HAP-1 (cell line): Measurements from ENCODE around the gene GNB1L.

ENCODE experiments used
- DNase-seq, 2 experiments: peaks; one replicate each; pipeline ENCODE4 v3.0.0-alpha.2; 2016 to 2020; ENCODE audit warnings: low spot score in 2 of 2
- H3K27me3 ChIP-seq: fragments of 250-450 bp; sonication (Bioruptor Pico); 2 replicates; pipeline ENCODE4 v1.5.1; 2020; ENCODE audit warnings: low read depth, mild to moderate bottlenecking, moderate library complexity
- H3K36me3 ChIP-seq: fragments of 250-450 bp; sonication (Bioruptor Pico); replicated peaks from 2 replicates; pipeline ENCODE4 v1.5.1; 2020; ENCODE audit warnings: mild to moderate bottlenecking
- H3K4me1 ChIP-seq: fragments of 250-450 bp; sonication (Bioruptor Pico); 2 replicates; pipeline ENCODE4 v1.5.1; 2020; ENCODE audit warnings: mild to moderate bottlenecking
- H3K4me3 ChIP-seq: fragments of 250-450 bp; sonication (Bioruptor Pico); 2 replicates; pipeline ENCODE4 v1.5.1; 2020; ENCODE audit warnings: mild to moderate bottlenecking, moderate library complexity
- H3K9me3 ChIP-seq: fragments of 250-450 bp; sonication (Bioruptor Pico); 2 replicates; pipeline ENCODE4 v1.5.1; 2020; ENCODE audit warnings: mild to moderate bottlenecking, moderate library complexity
- in situ Hi-C: fragments of 300-500 bp; cut with MboI; formaldehyde crosslinking; loops from 3 replicates; pipeline ENCODE4 v1.14.3; 2020; ENCODE audit warnings: low sequenced_read_pairs, inconsistent platforms, mixed read lengths

Gene GNB1L

GRCh38 chr22:19868773-19869471, 14.2 kb upstream of the GNB1L start:
- Histone ChIP-seq H3K27me3 (no peaks in the 10 kb centered on the region), H3K9me3 (no peaks in the 10 kb centered on the region), H3K4me3 (no peak overlapping the region), H3K36me3 (no peaks in the 10 kb centered on the region), H3K4me1 (no peaks in the 10 kb centered on the region; the same call in 1 of the 2 replicates)
- in situ Hi-C loops, result loop anchor here (25.0 kb wide), 1 partner anchor 432 kb away; the partner anchor contains the start of genes C22orf39, HIRA and MRPL40
- DNase-seq, result peak in 1 of 2 experiments; percentile 37

GRCh38 chr22:19868333-19868732, 13.7 kb upstream of the GNB1L start:
- Histone ChIP-seq H3K36me3 (no peaks in the 10 kb centered on the region), H3K4me1 (no peaks in the 10 kb centered on the region; the same call in 1 of the 2 replicates), H3K9me3 (no peaks in the 10 kb centered on the region), H3K4me3 (no peak overlapping the region), H3K27me3 (no peaks in the 10 kb centered on the region)
- no peak for DNase-seq
- in situ Hi-C loops, result loop anchor here (25.0 kb wide), 1 partner anchor 431 kb away; the partner anchor contains the start of genes C22orf39, HIRA and MRPL40

GRCh38 chr22:19867617-19868016, 12.9 kb upstream of the GNB1L start:
- in situ Hi-C loops, result loop anchor here (25.0 kb wide), 1 partner anchor 430 kb away; the partner anchor contains the start of genes C22orf39, HIRA and MRPL40
- H3K9me3 ChIP-seq, result no peaks in the 10 kb centered on the region
- DNase-seq, result no peak
- H3K27me3 ChIP-seq, result no peaks in the 10 kb centered on the region
- no peaks in the 10 kb centered on the region for H3K36me3 ChIP-seq
- H3K4me3 ChIP-seq, result no peak overlapping the region
- no peaks in the 10 kb centered on the region; the same call in 1 of the 2 replicates for H3K4me1 ChIP-seq

GRCh38 chr22:19866665-19867009, 12.0 kb upstream of the GNB1L start:
- Histone ChIP-seq H3K4me1 (no peaks in the 10 kb centered on the region; the same call in 1 of the 2 replicates), H3K27me3 (no peaks in the 10 kb centered on the region), H3K36me3 (no peaks in the 10 kb centered on the region), H3K9me3 (no peaks in the 10 kb centered on the region), H3K4me3 (no peak overlapping the region)
- no peak for DNase-seq
- in situ Hi-C loops, result loop anchor here (25.0 kb wide), 1 partner anchor 429 kb away; the partner anchor contains the start of genes C22orf39, HIRA and MRPL40

- Histone ChIP-seq H3K36me3 (no peaks in the 10 kb centered on the region), H3K4me3 (no peak overlapping the region), H3K9me3 (no peaks in the 10 kb centered on the region), H3K27me3 (no peaks in the 10 kb centered on the region), H3K4me1 (no peaks in the 10 kb centered on the region; the same call in 1 of the 2 replicates)
- DNase-seq, result no peak
- in situ Hi-C loops, result loop anchor here (25.0 kb wide), 1 partner anchor 428 kb away; the partner anchor contains the start of genes C22orf39, HIRA and MRPL40
Observed at GRCh38 chr22:19865141-19865829, 10.6 kb upstream of the GNB1L start.

- DNase-seq, result no peak
- in situ Hi-C loops, result loop anchor here (25.0 kb wide), 1 partner anchor 427 kb away; the partner anchor contains the start of genes C22orf39, HIRA and MRPL40
- no peak overlapping the region for H3K4me3 ChIP-seq
- H3K36me3 ChIP-seq, result no peaks in the 10 kb centered on the region
- no peaks in the 10 kb centered on the region; the same call in 1 of the 2 replicates for H3K4me1 ChIP-seq
- no peaks in the 10 kb centered on the region for H3K27me3 ChIP-seq
- no peaks in the 10 kb centered on the region for H3K9me3 ChIP-seq
Observed at GRCh38 chr22:19864538-19865106, 9.9 kb upstream of the GNB1L start.

GRCh38 chr22:19863571-19863970, 8.9 kb upstream of the GNB1L start:
- Histone ChIP-seq H3K27me3 (no peaks in the 10 kb centered on the region), H3K4me1 (no peaks in the 10 kb centered on the region), H3K4me3 (no peak overlapping the region), H3K36me3 (no peaks in the 10 kb centered on the region), H3K9me3 (no peaks in the 10 kb centered on the region)
- in situ Hi-C loops, result loop anchor here (25.0 kb wide), 1 partner anchor 426 kb away; the partner anchor contains the start of genes C22orf39, HIRA and MRPL40
- no peak for DNase-seq

- in situ Hi-C loops, result loop anchor here (25.0 kb wide), 1 partner anchor 425 kb away; the partner anchor contains the start of genes C22orf39, HIRA and MRPL40
- Histone ChIP-seq H3K27me3 (no peaks in the 10 kb centered on the region), H3K4me3 (no peak overlapping the region), H3K9me3 (no peaks in the 10 kb centered on the region), H3K36me3 (peaks cover 2% of the 10 kb centered on the region; the same call in 1 of the 2 replicates), H3K4me1 (peaks cover 2% of the 10 kb centered on the region; the same call in 1 of the 2 replicates)
- no peak for DNase-seq
Observed at GRCh38 chr22:19862619-19863246, 8.1 kb upstream of the GNB1L start.

GRCh38 chr22:19859861-19860510, 5.3 kb upstream of the GNB1L start:
- H3K9me3 ChIP-seq, result no peaks in the 10 kb centered on the region
- no peaks in the 10 kb centered on the region for H3K27me3 ChIP-seq
- in situ Hi-C loops, result loop anchor here (25.0 kb wide), 1 partner anchor 423 kb away; the partner anchor contains the start of genes C22orf39, HIRA and MRPL40
- peaks cover 8% of the 10 kb centered on the region for H3K4me1 ChIP-seq
- H3K36me3 ChIP-seq, result peaks cover 5% of the 10 kb centered on the region; the same call in 1 of the 2 replicates
- no peak overlapping the region for H3K4me3 ChIP-seq
- DNase-seq, result no peak

- H3K9me3 ChIP-seq, result no peaks in the 10 kb centered on the region
- in situ Hi-C loops, result loop anchor here (25.0 kb wide), 1 partner anchor 420 kb away; the partner anchor contains the start of genes C22orf39, HIRA and MRPL40
- H3K36me3 ChIP-seq, result peaks cover 9% of the 10 kb centered on the region
- no peak overlapping the region for H3K4me3 ChIP-seq
- no peak for DNase-seq
- no peaks in the 10 kb centered on the region for H3K27me3 ChIP-seq
- H3K4me1 ChIP-seq, result peaks cover 12% of the 10 kb centered on the region
Observed at GRCh38 chr22:19857382-19857781, 2.7 kb upstream of the GNB1L start.

- Histone ChIP-seq H3K36me3 (peaks cover 25% of the 10 kb centered on the region), H3K27me3 (no peaks in the 10 kb centered on the region), H3K4me1 (peaks cover 12% of the 10 kb centered on the region), H3K4me3 (peak overlapping the region; percentile 83), H3K9me3 (no peaks in the 10 kb centered on the region)
- DNase-seq, result peak; percentile 49 to 74
- in situ Hi-C loops, result loop anchor here (25.0 kb wide), 1 partner anchor 418 kb away; the partner anchor contains the start of genes C22orf39, HIRA and MRPL40
Observed at GRCh38 chr22:19855504-19856409, 1.1 kb upstream of the GNB1L start.
